ENCODE measurements around the gene ASB7. TPM values are rescaled to one million over a fixed set of nuclear protein-coding genes. Genes with fewer than 3 reads are reported as not detected.

Gene ASB7
- total RNA-seq, 1 donor = 13.8 TPM

- no peak overlapping the region for H3K4me3 ChIP-seq (ENCODE audit: low read depth, low read length)
- no peak for DNase-seq (ENCODE audit: low read depth)
- no peak for TF ChIP-seq CTCF (IDR thresholded peaks at IDR 0.05; ENCODE audit: insufficient read depth, low read depth, low read length)
Measured at GRCh38 chr15:100612539-100612938, 10.2 kb downstream of the ASB7 start.

DNA sequence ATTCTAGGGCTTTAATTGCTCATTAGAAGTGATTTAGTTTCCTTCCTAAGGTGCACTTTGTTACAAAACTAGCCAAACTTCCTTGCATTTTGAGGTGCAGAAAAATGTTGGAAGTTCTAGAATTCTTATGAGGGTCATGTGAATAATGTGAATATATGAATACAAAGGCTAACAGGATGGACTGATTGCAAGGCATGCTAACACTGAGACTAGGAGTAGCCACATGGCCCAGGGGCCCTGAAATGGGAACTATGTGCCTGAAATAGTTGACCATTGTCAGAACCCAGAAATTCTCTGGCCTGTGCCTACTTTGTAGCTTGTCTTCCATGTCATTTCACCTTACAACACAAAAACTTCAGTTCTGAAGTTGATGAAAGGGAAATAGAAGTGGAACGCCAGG is 10.8 kb downstream of the ASB7 start:
- no peak overlapping the region for H3K4me3 ChIP-seq (ENCODE audit: low read depth, low read length)
- DNase-seq (ENCODE audit: low read depth) = no peak
- no peak for TF ChIP-seq CTCF (IDR thresholded peaks at IDR 0.05; ENCODE audit: insufficient read depth, low read depth, low read length)

GRCh38 chr15:100614336-100614735 is 11.9 kb downstream of the ASB7 start:
- no peak overlapping the region for H3K4me3 ChIP-seq (ENCODE audit: low read depth, low read length)
- peak; percentile 41 for DNase-seq (ENCODE audit: low read depth)
- TF ChIP-seq CTCF (IDR thresholded peaks at IDR 0.05; ENCODE audit: insufficient read depth, low read depth, low read length) = no peak

DNA sequence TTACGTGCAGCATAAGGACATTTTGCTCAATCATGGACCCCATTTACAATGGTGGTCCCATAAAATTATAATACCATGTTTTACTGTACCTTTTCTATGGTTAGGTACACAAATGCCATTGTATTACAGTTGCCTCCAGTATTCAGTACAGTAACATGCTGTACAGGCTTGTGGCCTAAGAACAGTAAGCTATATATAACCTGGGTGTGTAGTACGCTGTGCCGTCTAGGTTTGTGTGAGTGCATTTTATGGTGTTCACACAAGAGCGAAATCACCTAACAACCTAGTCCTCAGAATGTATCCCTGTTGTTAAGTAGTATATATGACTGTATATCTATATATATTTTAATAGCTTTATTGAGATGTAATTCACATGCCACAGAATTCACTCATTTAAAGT is 12.5 kb downstream of the ASB7 start:
- DNase-seq (ENCODE audit: low read depth) = no peak
- no peak for TF ChIP-seq CTCF (IDR thresholded peaks at IDR 0.05; ENCODE audit: insufficient read depth, low read depth, low read length)
- H3K4me3 ChIP-seq (ENCODE audit: low read depth, low read length) = no peak overlapping the region

GRCh38 chr15:100615801-100616200 is 13.4 kb downstream of the ASB7 start:
- H3K4me3 ChIP-seq (ENCODE audit: low read depth, low read length) = no peak overlapping the region
- peak; percentile 57 for DNase-seq (ENCODE audit: low read depth)
- TF ChIP-seq CTCF (IDR thresholded peaks at IDR 0.05; ENCODE audit: insufficient read depth, low read depth, low read length) = no peak

DNA sequence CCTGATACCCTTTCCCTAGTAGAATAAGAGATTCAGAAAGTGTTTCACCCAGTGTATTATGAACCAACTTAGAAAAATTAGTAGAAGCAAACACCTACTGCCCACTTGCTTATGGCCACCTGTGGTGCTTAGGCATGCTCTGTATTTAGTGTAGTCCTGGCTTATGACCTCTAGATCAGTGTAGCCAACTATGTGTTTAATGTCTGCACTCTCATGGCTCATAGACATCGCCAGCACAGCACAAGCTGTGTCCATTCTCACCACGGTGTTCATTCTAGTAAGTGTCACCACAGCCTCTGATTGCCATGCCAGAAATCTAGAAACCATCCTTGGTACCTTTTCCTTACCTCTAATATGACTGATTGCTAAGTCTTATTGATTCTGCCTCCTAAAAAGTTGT is 14.3 kb downstream of the ASB7 start:
- TF ChIP-seq CTCF (IDR thresholded peaks at IDR 0.05; ENCODE audit: insufficient read depth, low read depth, low read length) = no peak
- no peak overlapping the region for H3K4me3 ChIP-seq (ENCODE audit: low read depth, low read length)
- no peak for DNase-seq (ENCODE audit: low read depth)

DNA sequence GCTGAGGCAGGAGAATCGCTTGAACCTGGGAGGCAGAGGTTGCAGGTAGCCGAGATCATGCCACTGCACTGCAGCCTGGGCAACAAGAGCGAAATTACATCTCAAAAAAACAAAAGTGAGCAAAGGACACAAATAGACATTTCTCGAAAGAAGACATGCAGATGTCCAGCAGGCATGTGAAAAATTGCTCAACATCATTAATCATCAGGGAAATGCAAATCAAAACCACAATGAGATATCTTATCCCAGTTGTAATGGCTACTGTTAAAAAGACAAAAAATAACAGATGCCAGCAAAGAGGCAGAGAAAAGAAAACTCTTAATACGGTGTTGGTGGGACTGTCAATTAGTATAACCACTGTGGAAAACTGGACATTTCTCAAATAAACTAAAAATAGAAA is 20.9 kb downstream of the ASB7 start:
- H3K4me3 ChIP-seq (ENCODE audit: low read depth, low read length) = no peak overlapping the region
- DNase-seq (ENCODE audit: low read depth) = peak; percentile 66
- no peak for TF ChIP-seq CTCF (IDR thresholded peaks at IDR 0.05; ENCODE audit: insufficient read depth, low read depth, low read length)

Measured in fibroblast of villous mesenchyme (primary cell).